Epithelial cell of proximal tubule (primary cell): ENCODE measurements around the gene CFP. TPM values are rescaled to one million over a fixed set of nuclear protein-coding genes. Genes with fewer than 3 reads are reported as not detected.
"Not testable (repeated sequence)": the region's sequence is repeated elsewhere in the genome, so short reads cannot be mapped to it uniquely, and the experiment has no call there.

ENCODE experiments used
- DNase-seq: peaks from one replicate; pipeline ENCODE4 v3.0.0-alpha.2; 2011; ENCODE audit warnings: low read depth
- H3K4me3 ChIP-seq: 2 replicates; pipeline ENCODE4 v1.5.1; 2011; ENCODE audit warnings: low read depth, mild to moderate bottlenecking, low read length
- CTCF ChIP-seq: conservative IDR thresholded peaks from 2 replicates; pipeline ENCODE4 v1.5.1; 2012; ENCODE audit warnings: low read depth, mild to moderate bottlenecking, low read length
- total RNA-seq: library from RNA; depleted of rRNA; stranded (reverse); fragments of >200 nt; gene quantifications from 2 replicates; pipeline ENCODE4 v1.2.3, GENCODE V29; 2015

Gene CFP
- total RNA-seq, 1 donor from 2014 or later: 0.06 TPM

- no peak for DNase-seq
- H3K4me3 ChIP-seq: no peak overlapping the region
- no peak for TF ChIP-seq CTCF
Observed at GRCh38 chrX:47607091-47607490, 22.6 kb downstream of the CFP start.

- no peak for TF ChIP-seq CTCF
- H3K4me3 ChIP-seq: no peak overlapping the region
- no peak for DNase-seq
Observed at GRCh38 chrX:47605024-47605423, 24.7 kb downstream of the CFP start.

- not testable (repeated sequence) for H3K4me3 ChIP-seq, DNase-seq
Observed at GRCh38 chrX:47603125-47603524, 26.6 kb downstream of the CFP start.

GRCh38 chrX:47597222-47597621 is 32.5 kb downstream of the CFP start:
- no peak for DNase-seq
- H3K4me3 ChIP-seq: no peak overlapping the region
- no peak for TF ChIP-seq CTCF

GRCh38 chrX:47596256-47596655 is 33.5 kb downstream of the CFP start:
- H3K4me3 ChIP-seq: no peak overlapping the region
- no peak for TF ChIP-seq CTCF
- no peak for DNase-seq

- no peak for DNase-seq
- no peak overlapping the region for H3K4me3 ChIP-seq
- TF ChIP-seq CTCF: no peak
Observed at GRCh38 chrX:47595716-47596251, 33.9 kb downstream of the CFP start.

GRCh38 chrX:47593522-47593921 is 36.2 kb downstream of the CFP start:
- no peak for DNase-seq
- no peak overlapping the region for H3K4me3 ChIP-seq
- TF ChIP-seq CTCF: no peak
